ENCODE measurements around the gene ZNF230. TPM values are rescaled to one million over a fixed set of nuclear protein-coding genes. Genes with fewer than 3 reads are reported as not detected.
A peak's percentile ranks its signal among the peaks of the same experiment; 100 is the strongest.

Gene ZNF230
- 1 to 10 TPM; 9.2 to 9.7 TPM for total RNA-seq

DNA sequence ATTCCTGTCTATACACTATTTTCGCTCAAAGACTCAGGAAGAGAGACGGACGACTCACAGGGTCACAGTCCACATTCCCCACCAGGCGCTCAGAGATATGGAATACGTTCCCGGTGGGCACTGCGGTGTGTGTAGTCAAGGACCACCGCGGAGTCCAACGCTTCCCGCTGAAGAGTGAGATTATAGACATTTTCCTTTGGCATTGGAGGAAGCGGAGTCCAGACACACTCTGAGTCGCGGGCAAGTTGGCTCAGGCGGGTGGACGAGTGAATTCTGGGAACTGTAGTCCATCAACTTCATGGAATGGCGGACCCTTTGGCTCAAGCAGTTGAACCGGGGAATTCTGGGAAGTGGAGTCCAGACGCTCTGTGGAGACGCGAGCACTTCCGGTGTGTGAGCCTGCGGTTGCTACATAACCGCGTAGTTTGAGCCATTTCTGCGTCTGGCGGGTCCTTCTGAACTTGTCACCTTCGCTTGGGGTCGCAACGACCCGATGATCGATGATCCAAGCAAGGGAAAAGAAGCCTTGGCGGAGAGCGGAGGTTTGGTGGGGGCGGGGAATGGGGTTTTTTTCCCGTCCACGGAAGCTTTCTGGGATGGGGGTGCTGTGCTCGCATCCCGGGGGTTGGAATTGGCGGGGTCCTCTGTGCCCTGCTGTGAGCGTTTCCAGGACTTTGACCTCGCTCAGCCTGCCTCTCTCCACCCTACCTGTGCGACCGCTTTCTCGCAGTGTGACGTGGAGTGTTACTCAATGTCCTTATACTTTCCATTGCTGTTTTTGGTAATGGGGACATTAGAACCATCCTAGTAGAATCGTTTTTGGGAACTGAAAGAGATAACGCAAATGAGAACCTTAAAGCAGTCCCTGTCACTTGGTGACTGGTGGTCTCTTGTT is at the start of gene ZNF230:
ZNF230 (plus strand) TSS at position 392 of the 895 bp plus-strand sequence. CDS start 4,122 bp downstream, outside the sequence.
- POLR2A ChIA-PET, result interaction anchor here (1.0 to 1.6 kb wide), 3 partner anchors 68 to 162 kb away, joined by 3 to 4 read pairs (median 3); partner anchors contain the start of genes ZNF226 and ZNF45
- Mint-ChIP-seq H3K27me3 (no peaks in the 10 kb centered on the region), H3K9me3 (peaks cover 30% of the 10 kb centered on the region), H3K4me3 (peak within 1 kb of the TSS; percentile 99), H3K36me3 (peaks cover 33% of the 10 kb centered on the region), H3K27ac (peak within 1 kb of the TSS; percentile 98), H3K4me1 (peaks cover 10% of the 10 kb centered on the region)
- DNase-seq (peak; percentile 77), ATAC-seq (ENCODE audit: low read depth) (peak; percentile 94)

DNA sequence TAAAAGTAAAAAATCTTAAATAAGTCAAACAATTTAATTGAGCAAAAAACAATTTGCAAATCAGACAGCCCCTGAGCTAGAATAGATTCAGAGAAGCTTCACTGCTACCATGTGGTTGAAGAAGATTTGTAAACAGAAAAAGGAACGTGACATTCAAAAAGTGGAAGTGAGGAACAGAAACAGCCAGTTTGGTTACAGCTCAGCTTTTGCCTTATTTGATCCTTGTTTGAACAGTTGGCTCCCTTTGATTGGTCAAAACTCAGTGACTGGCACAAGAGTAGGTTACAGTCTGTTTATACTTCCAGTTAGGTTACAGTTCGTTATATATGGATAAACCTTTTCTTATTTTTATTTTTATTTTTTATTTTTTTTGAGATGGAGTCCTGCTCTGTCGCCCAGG is 45.9 kb upstream of the ZNF230 start:
- POLR2A ChIA-PET, result no interaction called here
- H3K27me3 Mint-ChIP-seq, result no peaks in the 10 kb centered on the region
- H3K36me3 Mint-ChIP-seq, result peaks cover 7% of the 10 kb centered on the region
- H3K9me3 Mint-ChIP-seq, result peaks cover 17% of the 10 kb centered on the region
- no peaks in the 10 kb centered on the region for H3K4me1 Mint-ChIP-seq
- ATAC-seq (ENCODE audit: low read depth), result no peak
- no peak overlapping the region for H3K27ac Mint-ChIP-seq
- no peak for DNase-seq
- no peak overlapping the region for H3K4me3 Mint-ChIP-seq

- Mint-ChIP-seq H3K4me1 (no peaks in the 10 kb centered on the region), H3K4me3 (no peak overlapping the region), H3K9me3 (peaks cover 14% of the 10 kb centered on the region), H3K27me3 (no peaks in the 10 kb centered on the region), H3K27ac (no peak overlapping the region), H3K36me3 (peaks cover 7% of the 10 kb centered on the region)
- DNase-seq, result no peak
- POLR2A ChIA-PET, result no interaction called here
- ATAC-seq (ENCODE audit: low read depth), result no peak
Observed at GRCh38 chr19:43957891-43958290, 44.9 kb upstream of the ZNF230 start.

DNA sequence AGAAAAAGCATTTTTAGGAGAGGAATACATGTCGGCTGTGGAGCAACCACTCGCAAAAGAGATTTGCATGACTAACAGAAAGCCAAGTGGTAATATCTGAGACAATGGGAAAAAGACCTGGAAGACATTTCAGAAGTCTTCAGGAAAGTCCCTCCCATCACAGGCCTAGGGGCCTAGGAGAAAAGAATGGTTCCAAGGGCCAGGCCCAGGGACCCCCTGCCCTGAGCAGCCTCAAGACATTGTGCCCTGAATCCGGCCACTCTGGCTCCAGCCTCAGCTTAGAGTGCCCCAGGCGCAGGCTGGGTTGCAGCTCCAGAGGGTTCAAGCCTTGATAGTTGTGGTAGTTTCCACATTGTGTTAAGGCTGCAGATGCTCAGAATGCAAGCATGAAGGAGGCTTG is 42.3 kb upstream of the ZNF230 start:
- no peak overlapping the region for H3K4me3 Mint-ChIP-seq
- H3K27ac Mint-ChIP-seq, result no peak overlapping the region
- ATAC-seq (ENCODE audit: low read depth), result no peak
- peaks cover 26% of the 10 kb centered on the region for H3K9me3 Mint-ChIP-seq
- no peak for DNase-seq
- peaks cover 14% of the 10 kb centered on the region for H3K36me3 Mint-ChIP-seq
- H3K27me3 Mint-ChIP-seq, result no peaks in the 10 kb centered on the region
- H3K4me1 Mint-ChIP-seq, result no peaks in the 10 kb centered on the region
- POLR2A ChIA-PET, result no interaction called here

DNA sequence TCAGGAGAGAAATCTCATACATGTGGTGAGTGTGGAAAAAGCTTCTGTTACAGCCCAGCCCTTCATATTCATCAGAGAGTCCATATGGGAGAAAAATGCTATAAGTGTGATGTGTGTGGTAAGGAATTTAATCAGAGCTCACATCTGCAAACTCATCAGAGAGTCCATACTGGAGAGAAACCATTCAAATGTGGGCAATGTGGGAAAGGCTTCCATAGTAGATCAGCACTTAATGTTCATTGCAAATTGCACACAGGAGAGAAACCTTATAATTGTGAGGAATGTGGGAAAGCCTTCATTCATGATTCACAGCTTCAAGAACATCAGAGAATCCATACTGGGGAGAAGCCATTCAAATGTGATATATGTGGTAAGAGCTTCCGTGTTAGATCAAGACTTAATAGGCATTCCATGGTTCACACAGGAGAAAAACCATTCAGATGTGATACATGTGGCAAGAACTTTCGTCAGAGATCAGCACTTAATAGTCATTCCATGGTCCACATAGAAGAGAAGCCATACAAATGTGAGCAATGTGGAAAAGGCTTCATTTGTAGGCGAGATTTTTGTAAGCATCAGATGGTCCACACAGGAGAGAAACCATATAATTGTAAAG is 36.6 kb upstream of the ZNF230 start:
- Mint-ChIP-seq H3K4me1 (no peaks in the 10 kb centered on the region), H3K27me3 (no peaks in the 10 kb centered on the region), H3K9me3 (peaks cover 47% of the 10 kb centered on the region), H3K27ac (no peak overlapping the region), H3K36me3 (peaks cover 35% of the 10 kb centered on the region), H3K4me3 (no peak overlapping the region)
- ATAC-seq (ENCODE audit: low read depth) (no peak), DNase-seq (no peak)
- POLR2A ChIA-PET, result interaction anchor here (0.6 kb wide), 1 partner anchor 38 kb away, joined by 3 read pairs; no protein-coding TSS in a partner anchor

DNA sequence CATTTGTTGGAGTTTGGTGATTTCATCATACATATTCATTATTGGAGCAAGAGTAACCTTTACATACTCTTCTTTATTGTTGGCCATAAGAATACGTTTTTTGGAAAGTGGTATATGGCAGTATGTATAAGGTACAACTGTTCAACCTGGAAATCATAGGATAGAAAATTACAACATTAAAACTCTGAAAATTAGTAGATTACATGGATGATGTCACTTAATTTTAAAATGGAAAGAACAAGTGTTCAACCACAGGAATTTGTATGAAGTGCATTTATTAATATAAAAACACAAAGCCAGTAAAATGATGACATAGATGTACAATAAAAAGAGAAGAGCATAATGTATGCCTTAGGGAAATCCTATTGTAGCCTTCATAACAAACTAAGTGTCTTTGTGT is 26.0 kb upstream of the ZNF230 start:
- H3K4me1 Mint-ChIP-seq, result no peaks in the 10 kb centered on the region
- H3K9me3 Mint-ChIP-seq, result peaks cover 25% of the 10 kb centered on the region
- POLR2A ChIA-PET, result no interaction called here
- no peak overlapping the region for H3K27ac Mint-ChIP-seq
- H3K4me3 Mint-ChIP-seq, result no peak overlapping the region
- H3K27me3 Mint-ChIP-seq, result no peaks in the 10 kb centered on the region
- DNase-seq (no peak), ATAC-seq (ENCODE audit: low read depth) (no peak)
- H3K36me3 Mint-ChIP-seq, result peaks cover 2% of the 10 kb centered on the region

- Mint-ChIP-seq H3K4me1 (peaks cover 6% of the 10 kb centered on the region), H3K9me3 (peaks cover 7% of the 10 kb centered on the region), H3K27ac (no peak overlapping the region), H3K4me3 (peak overlapping the region; percentile 69), H3K27me3 (no peaks in the 10 kb centered on the region), H3K36me3 (peaks cover 15% of the 10 kb centered on the region)
- DNase-seq (no peak), ATAC-seq (ENCODE audit: low read depth) (no peak)
- POLR2A ChIA-PET, result no interaction called here
Observed at GRCh38 chr19:43983544-43983911, 19.2 kb upstream of the ZNF230 start.

GRCh38 chr19:43983912-43984686 is 18.7 kb upstream of the ZNF230 start, which contains the start of gene ZNF155:
ZNF155 (plus strand) TSS chr19:43984188; CDS start chr19:43988544, 4,356 bp downstream.
- peak within 1 kb of the TSS; percentile 96 for H3K4me3 Mint-ChIP-seq
- peak within 1 kb of the TSS; percentile 95 for H3K27ac Mint-ChIP-seq
- H3K36me3 Mint-ChIP-seq, result peaks cover 21% of the 10 kb centered on the region
- H3K27me3 Mint-ChIP-seq, result no peaks in the 10 kb centered on the region
- ATAC-seq (ENCODE audit: low read depth) (peak; percentile 85), DNase-seq (peak; percentile 74)
- POLR2A ChIA-PET, result interaction anchor here (0.6 to 1.6 kb wide), 3 partner anchors 49 to 707 kb away, joined by 3 to 4 read pairs (median 3); partner anchors contain the start of gene ZNF45
- peaks cover 6% of the 10 kb centered on the region for H3K4me1 Mint-ChIP-seq
- H3K9me3 Mint-ChIP-seq, result peaks cover 11% of the 10 kb centered on the region

DNA sequence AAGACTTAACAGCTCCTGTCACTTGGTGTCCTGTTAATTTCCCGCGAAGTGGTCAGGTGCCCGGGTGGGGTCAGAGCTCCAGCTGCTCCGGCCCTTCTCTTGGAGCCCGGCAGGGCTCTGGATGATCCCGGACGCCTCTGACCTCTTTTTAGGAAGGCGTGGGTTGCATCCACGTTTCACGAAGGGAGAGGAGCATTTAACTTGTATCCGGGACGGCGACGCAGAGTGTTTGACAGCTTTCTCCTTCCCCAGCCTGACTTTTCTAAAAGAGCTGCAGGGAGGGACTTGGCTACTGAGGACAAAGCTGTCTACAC is 18.1 kb upstream of the ZNF230 start:
- peak overlapping the region; percentile 95 for H3K27ac Mint-ChIP-seq
- peaks cover 11% of the 10 kb centered on the region for H3K9me3 Mint-ChIP-seq
- H3K4me3 Mint-ChIP-seq, result peak overlapping the region; percentile 96
- ATAC-seq (ENCODE audit: low read depth), result peak; percentile 13
- H3K27me3 Mint-ChIP-seq, result no peaks in the 10 kb centered on the region
- POLR2A ChIA-PET, result interaction anchor here (0.6 to 1.6 kb wide), 3 partner anchors 49 to 707 kb away, joined by 3 to 4 read pairs (median 3); partner anchors contain the start of gene ZNF45
- peaks cover 6% of the 10 kb centered on the region for H3K4me1 Mint-ChIP-seq
- peak; percentile 36 for DNase-seq
- peaks cover 24% of the 10 kb centered on the region for H3K36me3 Mint-ChIP-seq

DNA sequence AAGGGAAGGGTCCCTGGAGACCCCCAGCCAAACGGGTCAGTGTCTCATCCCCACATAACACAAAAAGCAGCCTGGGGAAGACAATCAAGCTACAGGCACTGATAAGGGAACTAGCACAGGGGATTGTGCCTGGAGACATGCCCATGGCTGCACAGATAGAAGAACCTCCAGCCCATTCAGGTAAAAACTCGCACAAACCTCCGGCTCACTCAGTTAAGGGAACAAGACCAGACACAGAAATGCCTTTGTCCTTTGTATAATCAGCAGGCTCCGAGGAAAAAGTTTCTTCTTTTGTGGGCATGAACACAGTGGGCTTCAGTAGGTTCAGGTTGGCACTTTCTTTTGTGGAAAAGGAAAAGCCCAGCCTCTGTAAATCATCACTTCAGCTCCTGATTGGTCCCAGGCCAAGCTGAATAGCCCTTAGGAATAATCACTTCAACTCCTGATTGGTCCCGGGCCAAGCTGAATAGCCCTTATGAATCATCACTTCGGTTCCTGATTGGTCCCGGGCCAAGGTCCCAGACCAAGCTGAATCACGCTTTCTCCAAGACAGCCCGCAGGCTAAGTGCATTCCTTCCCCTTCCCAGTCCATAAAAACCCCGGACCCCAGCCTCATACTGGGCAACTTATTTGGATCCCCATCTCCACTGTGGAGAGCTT is 5.0 kb upstream of the ZNF230 start:
- peaks cover 7% of the 10 kb centered on the region for H3K4me1 Mint-ChIP-seq
- H3K4me3 Mint-ChIP-seq, result no peak overlapping the region
- DNase-seq (no peak), ATAC-seq (ENCODE audit: low read depth) (no peak)
- POLR2A ChIA-PET, result no interaction called here
- H3K36me3 Mint-ChIP-seq, result peaks cover 46% of the 10 kb centered on the region
- H3K9me3 Mint-ChIP-seq, result peaks cover 21% of the 10 kb centered on the region
- no peaks in the 10 kb centered on the region for H3K27me3 Mint-ChIP-seq
- no peak overlapping the region for H3K27ac Mint-ChIP-seq

DNA sequence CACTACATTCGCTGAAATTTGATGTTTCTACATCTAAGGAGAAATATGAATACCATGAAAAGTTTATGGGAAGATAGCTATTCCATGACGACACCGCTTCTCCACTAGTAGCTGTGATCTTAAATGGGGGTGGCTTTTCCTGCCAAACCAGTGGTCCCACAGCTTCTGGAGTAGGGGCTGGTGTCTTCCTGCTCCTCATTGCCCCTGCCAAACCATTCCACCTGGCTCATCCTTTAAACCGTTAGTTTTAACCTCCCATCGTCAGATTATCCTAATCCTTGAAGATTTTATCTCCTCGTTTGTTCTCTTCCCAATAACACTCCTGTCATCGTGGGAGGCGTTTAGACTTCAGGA is 568 bp upstream of the ZNF230 start:
- peak overlapping the region; percentile 98 for H3K27ac Mint-ChIP-seq
- ATAC-seq (ENCODE audit: low read depth) (no peak), DNase-seq (no peak)
- H3K27me3 Mint-ChIP-seq, result no peaks in the 10 kb centered on the region
- H3K4me3 Mint-ChIP-seq, result peak overlapping the region; percentile 99
- H3K36me3 Mint-ChIP-seq, result peaks cover 30% of the 10 kb centered on the region
- POLR2A ChIA-PET, result interaction anchor here (1.6 kb wide), 1 partner anchor 67 kb away, joined by 3 read pairs; the partner anchor contains the start of gene ZNF45
- peaks cover 24% of the 10 kb centered on the region for H3K9me3 Mint-ChIP-seq
- peaks cover 10% of the 10 kb centered on the region for H3K4me1 Mint-ChIP-seq

DNA sequence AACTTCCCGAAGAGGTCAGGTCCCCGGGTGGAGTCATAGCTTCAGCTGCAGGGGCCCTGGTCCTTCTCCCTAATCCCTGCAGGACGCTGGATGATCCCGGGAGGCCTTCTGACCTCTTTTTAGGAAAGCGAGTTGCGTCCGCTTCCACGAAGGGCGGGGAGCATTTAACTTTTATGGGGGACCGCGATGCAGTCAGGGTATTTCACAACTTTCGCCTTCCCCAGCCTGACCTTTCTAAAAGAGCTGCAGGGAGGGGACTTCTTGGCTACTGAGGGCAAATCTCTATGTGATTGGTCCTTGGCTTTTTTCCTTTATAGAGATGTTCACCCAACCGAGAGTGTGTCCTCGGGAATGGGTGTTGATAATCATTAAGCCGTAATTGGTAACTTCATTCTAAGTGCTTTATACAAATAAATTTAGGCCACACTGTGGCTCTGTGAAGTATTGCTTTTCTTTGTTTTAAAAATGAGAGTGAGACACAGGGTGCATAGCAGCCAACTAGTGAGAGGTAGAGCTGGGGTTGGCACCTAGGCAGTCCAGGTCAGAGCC is 778 bp downstream of the ZNF230 start:
- peak overlapping the region; percentile 99 for H3K4me3 Mint-ChIP-seq
- ATAC-seq (ENCODE audit: low read depth) (peak; percentile 43), DNase-seq (peak; percentile 37)
- POLR2A ChIA-PET, result interaction anchor here (1.0 to 1.1 kb wide), 2 partner anchors 92 to 161 kb away, joined by 3 to 4 read pairs; partner anchors contain the start of gene ZNF226
- H3K27me3 Mint-ChIP-seq, result no peaks in the 10 kb centered on the region
- H3K27ac Mint-ChIP-seq, result peak overlapping the region; percentile 98
- H3K4me1 Mint-ChIP-seq, result peaks cover 10% of the 10 kb centered on the region
- H3K36me3 Mint-ChIP-seq, result peaks cover 38% of the 10 kb centered on the region
- peaks cover 30% of the 10 kb centered on the region for H3K9me3 Mint-ChIP-seq
